Measurements from ENCODE around the gene CEP55.
"Not testable (repeated sequence)": the region's sequence is repeated elsewhere in the genome, so short reads cannot be mapped to it uniquely, and the experiment has no call there.

CEP55 gene

GRCh38 chr10:93459466-93459865, 36.9 kb upstream of the CEP55 start:
- Histone ChIP-seq H3K9me3 (ENCODE audit: control insufficient read depth in 2 of 2, low read length in 2 of 2) (no peaks in the 10 kb centered on the region), H3K4me1 (ENCODE audit: control insufficient read depth in 2 of 2, insufficient read depth in 2 of 2, low read length in 2 of 2) (peaks cover 17 to 24% of the 10 kb centered on the region in 2 donors), H3K36me3 (ENCODE audit: control insufficient read depth in 2 of 2, insufficient read depth in 2 of 2, low read length in 2 of 2) (peaks cover 0 to 10% of the 10 kb centered on the region in 2 donors), H3K27me3 (ENCODE audit: control insufficient read depth in 2 of 2, insufficient read depth in 2 of 2, low read length in 2 of 2) (no peaks in the 10 kb centered on the region), H3K27ac (ENCODE audit: low read depth in 2 of 2, low read length in 2 of 2) (peak overlapping the region; percentile 74 to 77), H3K9ac (ENCODE audit: low read depth in 1 of 2, low read length in 2 of 2) (no peak overlapping the region), H3K4me3 (ENCODE audit: low read length in 2 of 2) (no peak overlapping the region)

- H3K9me3 ChIP-seq (ENCODE audit: control insufficient read depth in 2 of 2, low read length in 2 of 2) = no peaks in the 10 kb centered on the region
- peaks cover 23 to 40% of the 10 kb centered on the region in 2 donors for H3K4me1 ChIP-seq (ENCODE audit: control insufficient read depth in 2 of 2, insufficient read depth in 2 of 2, low read length in 2 of 2)
- no peak overlapping the region for H3K4me3 ChIP-seq (ENCODE audit: low read length in 2 of 2)
- peak overlapping the region; percentile 44 to 45 for H3K27ac ChIP-seq (ENCODE audit: low read depth in 2 of 2, low read length in 2 of 2)
- H3K9ac ChIP-seq (ENCODE audit: low read depth in 1 of 2, low read length in 2 of 2) = no peak overlapping the region
- peaks cover 0 to 6% of the 10 kb centered on the region in 2 donors for H3K36me3 ChIP-seq (ENCODE audit: control insufficient read depth in 2 of 2, insufficient read depth in 2 of 2, low read length in 2 of 2)
- H3K27me3 ChIP-seq (ENCODE audit: control insufficient read depth in 2 of 2, insufficient read depth in 2 of 2, low read length in 2 of 2) = no peaks in the 10 kb centered on the region
These were observed 35.2 kb upstream of the CEP55 start for GRCh38 chr10:93461109-93461806.

GRCh38 chr10:93461807-93462178, 34.6 kb upstream of the CEP55 start:
- H3K27ac ChIP-seq (ENCODE audit: low read depth in 2 of 2, low read length in 2 of 2) = peak overlapping the region in 1 of 2 donors; percentile 44

GRCh38 chr10:93462371-93462770, 34.0 kb upstream of the CEP55 start:
- Histone ChIP-seq H3K9ac (ENCODE audit: low read depth in 1 of 2, low read length in 2 of 2) (no peak overlapping the region), H3K4me1 (ENCODE audit: control insufficient read depth in 2 of 2, insufficient read depth in 2 of 2, low read length in 2 of 2) (peaks cover 30 to 47% of the 10 kb centered on the region in 2 donors), H3K4me3 (ENCODE audit: low read length in 2 of 2) (no peak overlapping the region), H3K36me3 (ENCODE audit: control insufficient read depth in 2 of 2, insufficient read depth in 2 of 2, low read length in 2 of 2) (peaks cover 0 to 3% of the 10 kb centered on the region in 2 donors), H3K9me3 (ENCODE audit: control insufficient read depth in 2 of 2, low read length in 2 of 2) (no peaks in the 10 kb centered on the region), H3K27ac (ENCODE audit: low read depth in 2 of 2, low read length in 2 of 2) (no peak overlapping the region), H3K27me3 (ENCODE audit: control insufficient read depth in 2 of 2, insufficient read depth in 2 of 2, low read length in 2 of 2) (no peaks in the 10 kb centered on the region)

More at GRCh38 chr10:93461807-93462178, 34.6 kb upstream of the CEP55 start:
- Histone ChIP-seq H3K27me3 (ENCODE audit: control insufficient read depth in 2 of 2, insufficient read depth in 2 of 2, low read length in 2 of 2) (no peaks in the 10 kb centered on the region), H3K4me1 (ENCODE audit: control insufficient read depth in 2 of 2, insufficient read depth in 2 of 2, low read length in 2 of 2) (peaks cover 29 to 45% of the 10 kb centered on the region in 2 donors), H3K36me3 (ENCODE audit: control insufficient read depth in 2 of 2, insufficient read depth in 2 of 2, low read length in 2 of 2) (peaks cover 0 to 3% of the 10 kb centered on the region in 2 donors), H3K9ac (ENCODE audit: low read depth in 1 of 2, low read length in 2 of 2) (no peak overlapping the region), H3K4me3 (ENCODE audit: low read length in 2 of 2) (no peak overlapping the region), H3K9me3 (ENCODE audit: control insufficient read depth in 2 of 2, low read length in 2 of 2) (no peaks in the 10 kb centered on the region)

GRCh38 chr10:93462881-93463280, 33.5 kb upstream of the CEP55 start:
- Histone ChIP-seq H3K4me3 (ENCODE audit: low read length in 2 of 2) (no peak overlapping the region), H3K9me3 (ENCODE audit: control insufficient read depth in 2 of 2, low read length in 2 of 2) (no peaks in the 10 kb centered on the region), H3K36me3 (ENCODE audit: control insufficient read depth in 2 of 2, insufficient read depth in 2 of 2, low read length in 2 of 2) (peaks cover 0 to 3% of the 10 kb centered on the region in 2 donors), H3K9ac (ENCODE audit: low read depth in 1 of 2, low read length in 2 of 2) (no peak overlapping the region), H3K27me3 (ENCODE audit: control insufficient read depth in 2 of 2, insufficient read depth in 2 of 2, low read length in 2 of 2) (no peaks in the 10 kb centered on the region), H3K27ac (ENCODE audit: low read depth in 2 of 2, low read length in 2 of 2) (no peak overlapping the region), H3K4me1 (ENCODE audit: control insufficient read depth in 2 of 2, insufficient read depth in 2 of 2, low read length in 2 of 2) (peaks cover 30 to 47% of the 10 kb centered on the region in 2 donors)

- Histone ChIP-seq H3K27ac (ENCODE audit: low read depth in 2 of 2, low read length in 2 of 2) (peak overlapping the region; percentile 59 to 82), H3K27me3 (ENCODE audit: control insufficient read depth in 2 of 2, insufficient read depth in 2 of 2, low read length in 2 of 2) (no peaks in the 10 kb centered on the region), H3K4me3 (ENCODE audit: low read length in 2 of 2) (no peak overlapping the region), H3K9ac (ENCODE audit: low read depth in 1 of 2, low read length in 2 of 2) (no peak overlapping the region), H3K4me1 (ENCODE audit: control insufficient read depth in 2 of 2, insufficient read depth in 2 of 2, low read length in 2 of 2) (peaks cover 29 to 42% of the 10 kb centered on the region in 2 donors), H3K9me3 (ENCODE audit: control insufficient read depth in 2 of 2, low read length in 2 of 2) (no peaks in the 10 kb centered on the region), H3K36me3 (ENCODE audit: control insufficient read depth in 2 of 2, insufficient read depth in 2 of 2, low read length in 2 of 2) (peaks cover 0 to 2% of the 10 kb centered on the region in 2 donors)
These were observed 32.5 kb upstream of the CEP55 start for GRCh38 chr10:93463723-93464476.

GRCh38 chr10:93464776-93465388, 31.5 kb upstream of the CEP55 start:
- H3K27ac ChIP-seq (ENCODE audit: low read depth in 2 of 2, low read length in 2 of 2) = peak overlapping the region; percentile 59 to 82
- H3K9me3 ChIP-seq (ENCODE audit: control insufficient read depth in 2 of 2, low read length in 2 of 2) = no peaks in the 10 kb centered on the region
- no peak overlapping the region for H3K4me3 ChIP-seq (ENCODE audit: low read length in 2 of 2)
- no peaks in the 10 kb centered on the region for H3K27me3 ChIP-seq (ENCODE audit: control insufficient read depth in 2 of 2, insufficient read depth in 2 of 2, low read length in 2 of 2)
- H3K4me1 ChIP-seq (ENCODE audit: control insufficient read depth in 2 of 2, insufficient read depth in 2 of 2, low read length in 2 of 2) = peaks cover 22 to 34% of the 10 kb centered on the region in 2 donors
- H3K36me3 ChIP-seq (ENCODE audit: control insufficient read depth in 2 of 2, insufficient read depth in 2 of 2, low read length in 2 of 2) = no peaks in the 10 kb centered on the region
- no peak overlapping the region for H3K9ac ChIP-seq (ENCODE audit: low read depth in 1 of 2, low read length in 2 of 2)

- Histone ChIP-seq H3K9ac (ENCODE audit: low read depth in 1 of 2, low read length in 2 of 2) (peak overlapping the region in 1 of 2 donors; percentile 63), H3K4me1 (ENCODE audit: control insufficient read depth in 2 of 2, insufficient read depth in 2 of 2, low read length in 2 of 2) (peaks cover 22 to 40% of the 10 kb centered on the region in 2 donors), H3K27me3 (ENCODE audit: control insufficient read depth in 2 of 2, insufficient read depth in 2 of 2, low read length in 2 of 2) (no peaks in the 10 kb centered on the region), H3K27ac (ENCODE audit: low read depth in 2 of 2, low read length in 2 of 2) (peak overlapping the region; percentile 82 to 89), H3K9me3 (ENCODE audit: control insufficient read depth in 2 of 2, low read length in 2 of 2) (no peaks in the 10 kb centered on the region), H3K4me3 (ENCODE audit: low read length in 2 of 2) (peak overlapping the region; percentile 24 to 39), H3K36me3 (ENCODE audit: control insufficient read depth in 2 of 2, insufficient read depth in 2 of 2, low read length in 2 of 2) (no peaks in the 10 kb centered on the region)
These were observed 30.4 kb upstream of the CEP55 start for GRCh38 chr10:93465806-93466675.

GRCh38 chr10:93467635-93468034, 28.8 kb upstream of the CEP55 start:
- not testable (repeated sequence) for H3K27me3 ChIP-seq (ENCODE audit: control insufficient read depth in 2 of 2, insufficient read depth in 2 of 2, low read length in 2 of 2); H3K4me3 ChIP-seq (ENCODE audit: low read length in 2 of 2); H3K36me3 ChIP-seq (ENCODE audit: control insufficient read depth in 2 of 2, insufficient read depth in 2 of 2, low read length in 2 of 2); H3K9me3 ChIP-seq (ENCODE audit: control insufficient read depth in 2 of 2, low read length in 2 of 2); H3K9ac ChIP-seq (ENCODE audit: low read depth in 1 of 2, low read length in 2 of 2)
- Histone ChIP-seq H3K4me1 (ENCODE audit: control insufficient read depth in 2 of 2, insufficient read depth in 2 of 2, low read length in 2 of 2) (peaks cover 22 to 50% of the 10 kb centered on the region in 2 donors), H3K27ac (ENCODE audit: low read depth in 2 of 2, low read length in 2 of 2) (peak overlapping the region in 1 of 2 donors; percentile 19)

All from mucosa of rectum (tissue), 2 donors.